ENCODE data around the gene ZC3HAV1. TPM values are rescaled to one million over a fixed set of nuclear protein-coding genes. Genes with fewer than 3 reads are reported as not detected.

Gene ZC3HAV1
- total and polyA plus RNA-seq, 2 of the 4 experiments (the other 2 are of a cell fraction) = 9.9 to 22.4 TPM

DNA sequence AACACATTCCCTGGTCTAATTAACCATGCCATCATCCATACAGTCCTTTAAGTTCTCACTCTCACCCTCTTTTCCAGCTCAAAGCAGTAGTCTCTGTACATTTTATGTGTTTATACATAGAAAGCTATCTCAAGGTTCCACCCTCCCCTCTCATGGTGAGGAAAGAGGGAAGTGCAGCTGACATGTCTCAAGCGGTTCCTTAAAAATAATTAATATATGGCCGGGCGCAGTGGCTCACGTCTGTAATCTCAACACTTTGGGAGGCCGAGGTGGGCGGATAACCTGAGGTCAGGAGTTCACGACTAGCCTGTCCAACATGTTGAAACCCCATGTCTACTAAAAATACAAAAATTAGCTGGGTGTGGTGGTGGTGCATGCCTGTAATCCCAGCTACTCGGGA is 36.7 kb downstream of the ZC3HAV1 start:
- no peak overlapping the region for H2AK5ac ChIP-seq (ENCODE audit: low read depth, low read length)
- no peak overlapping the region for H3K9ac ChIP-seq (ENCODE audit: low read depth, low read length)
- BruUV-seq (replicated peaks) = no TSS peak
- H3K36me3 ChIP-seq (ENCODE audit: control insufficient read depth, insufficient read depth, low read length) = peaks cover 28% of the 10 kb centered on the region
- WGBS, 2 experiments (ENCODE audit: extremely low coverage in 2 of 2, insufficient read length in 1 of 2) = no CpG with 5 or more reads among the region's 8 CpGs
- no peak overlapping the region for H3K4me3 ChIP-seq (ENCODE audit: insufficient read depth, low read depth, low read length)
- H3K27ac ChIP-seq (ENCODE audit: insufficient read depth, low read length) = no peak overlapping the region
- in situ Hi-C loops (cut with MboI; ENCODE audit: low sequenced_read_pairs) = loop anchor here (10.0 kb wide), 1 partner anchor 188 kb away; no protein-coding TSS in a partner anchor
- H2AK9ac ChIP-seq (replicated peaks; ENCODE audit: low read depth, low read length, poor library complexity) = no peak overlapping the region
- no peak overlapping the region for H3K56ac ChIP-seq (ENCODE audit: extremely low read depth, insufficient read depth, low read length)
- H2BK20ac ChIP-seq (ENCODE audit: low read depth, low read length) = no peak overlapping the region
- no peak overlapping the region for H2BK120ac ChIP-seq (ENCODE audit: low read depth, low read length)
- H3K18ac ChIP-seq (ENCODE audit: low read depth, low read length) = no peak overlapping the region
- no peak overlapping the region for H2BK15ac ChIP-seq (ENCODE audit: low read depth, low read length)
- H3K23ac ChIP-seq (ENCODE audit: low read depth, low read length) = no peak overlapping the region
- no peak overlapping the region for H3K4ac ChIP-seq (ENCODE audit: low read depth, low read length)
- no peak for ATAC-seq (ENCODE audit: low read depth)
- no peak overlapping the region for H4K8ac ChIP-seq (ENCODE audit: low read depth in 2 of 2, low read length in 2 of 2)
- DNase-seq = no peak
- dilution Hi-C loops (cut with HindIII; ENCODE audit: low sequenced_read_pairs, unreplicated experiment) = no loop called here
- no peak overlapping the region for H4K5ac ChIP-seq (ENCODE audit: low read depth, low read length)
- H3K27me3 ChIP-seq (ENCODE audit: control insufficient read depth, insufficient read depth, low read length) = no peaks in the 10 kb centered on the region
- POLR2A ChIA-PET (ENCODE audit: unreplicated experiment) = no interaction called here
- no peak overlapping the region for H2AFZ ChIP-seq (replicated peaks; ENCODE audit: low read length, poor library complexity)
- no peak for TF ChIP-seq MAZ (IDR thresholded peaks at IDR 0.05; ENCODE audit: borderline replicate concordance, low read depth, low read length)
- TF ChIP-seq CHD1 (IDR thresholded peaks at IDR 0.05; ENCODE audit: low read depth, low read length) = no peak
- no peak for TF ChIP-seq POLR2A (IDR thresholded peaks at IDR 0.05; ENCODE audit: low read depth, low read length)
- TF ChIP-seq MAFK (IDR thresholded peaks at IDR 0.05; ENCODE audit: low read depth, low read length) = no peak
- TF ChIP-seq, protein P1, sequence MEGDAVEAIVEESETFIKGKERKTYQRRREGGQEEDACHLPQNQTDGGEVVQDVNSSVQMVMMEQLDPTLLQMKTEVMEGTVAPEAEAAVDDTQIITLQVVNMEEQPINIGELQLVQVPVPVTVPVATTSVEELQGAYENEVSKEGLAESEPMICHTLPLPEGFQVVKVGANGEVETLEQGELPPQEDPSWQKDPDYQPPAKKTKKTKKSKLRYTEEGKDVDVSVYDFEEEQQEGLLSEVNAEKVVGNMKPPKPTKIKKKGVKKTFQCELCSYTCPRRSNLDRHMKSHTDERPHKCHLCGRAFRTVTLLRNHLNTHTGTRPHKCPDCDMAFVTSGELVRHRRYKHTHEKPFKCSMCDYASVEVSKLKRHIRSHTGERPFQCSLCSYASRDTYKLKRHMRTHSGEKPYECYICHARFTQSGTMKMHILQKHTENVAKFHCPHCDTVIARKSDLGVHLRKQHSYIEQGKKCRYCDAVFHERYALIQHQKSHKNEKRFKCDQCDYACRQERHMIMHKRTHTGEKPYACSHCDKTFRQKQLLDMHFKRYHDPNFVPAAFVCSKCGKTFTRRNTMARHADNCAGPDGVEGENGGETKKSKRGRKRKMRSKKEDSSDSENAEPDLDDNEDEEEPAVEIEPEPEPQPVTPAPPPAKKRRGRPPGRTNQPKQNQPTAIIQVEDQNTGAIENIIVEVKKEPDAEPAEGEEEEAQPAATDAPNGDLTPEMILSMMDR (conservative IDR thresholded peaks at IDR 0.05; ENCODE audit: low read depth, low read length) = no peak
- TF ChIP-seq MXI1 (IDR thresholded peaks at IDR 0.05; ENCODE audit: borderline replicate concordance, low read depth, low read length) = no peak
- no peak for TF ChIP-seq BHLHE40 (IDR thresholded peaks at IDR 0.05; ENCODE audit: low read depth, low read length)
- TF ChIP-seq CEBPB (IDR thresholded peaks at IDR 0.05; ENCODE audit: low read depth, low read length) = no peak
- TF ChIP-seq RCOR1 (IDR thresholded peaks at IDR 0.05; ENCODE audit: insufficient replicate concordance, low read length) = no peak
- TF ChIP-seq, protein P2, sequence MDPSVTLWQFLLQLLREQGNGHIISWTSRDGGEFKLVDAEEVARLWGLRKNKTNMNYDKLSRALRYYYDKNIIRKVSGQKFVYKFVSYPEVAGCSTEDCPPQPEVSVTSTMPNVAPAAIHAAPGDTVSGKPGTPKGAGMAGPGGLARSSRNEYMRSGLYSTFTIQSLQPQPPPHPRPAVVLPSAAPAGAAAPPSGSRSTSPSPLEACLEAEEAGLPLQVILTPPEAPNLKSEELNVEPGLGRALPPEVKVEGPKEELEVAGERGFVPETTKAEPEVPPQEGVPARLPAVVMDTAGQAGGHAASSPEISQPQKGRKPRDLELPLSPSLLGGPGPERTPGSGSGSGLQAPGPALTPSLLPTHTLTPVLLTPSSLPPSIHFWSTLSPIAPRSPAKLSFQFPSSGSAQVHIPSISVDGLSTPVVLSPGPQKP (IDR thresholded peaks at IDR 0.05; ENCODE audit: borderline replicate concordance, low read depth, low read length) = no peak
- TF ChIP-seq RFX5 (IDR thresholded peaks at IDR 0.05; ENCODE audit: low read depth, low read length) = no peak
- TF ChIP-seq RAD21 (IDR thresholded peaks at IDR 0.05; ENCODE audit: low read length) = no peak
- TF ChIP-seq NFE2L2 (IDR thresholded peaks at IDR 0.05; ENCODE audit: low read depth, low read length) = no peak
- TF ChIP-seq SMC3 (IDR thresholded peaks at IDR 0.05; ENCODE audit: low read depth, low read length) = no peak
- no peak for TF ChIP-seq FOS (IDR thresholded peaks at IDR 0.05; ENCODE audit: low read depth, low read length)
- TF ChIP-seq, protein P3, sequence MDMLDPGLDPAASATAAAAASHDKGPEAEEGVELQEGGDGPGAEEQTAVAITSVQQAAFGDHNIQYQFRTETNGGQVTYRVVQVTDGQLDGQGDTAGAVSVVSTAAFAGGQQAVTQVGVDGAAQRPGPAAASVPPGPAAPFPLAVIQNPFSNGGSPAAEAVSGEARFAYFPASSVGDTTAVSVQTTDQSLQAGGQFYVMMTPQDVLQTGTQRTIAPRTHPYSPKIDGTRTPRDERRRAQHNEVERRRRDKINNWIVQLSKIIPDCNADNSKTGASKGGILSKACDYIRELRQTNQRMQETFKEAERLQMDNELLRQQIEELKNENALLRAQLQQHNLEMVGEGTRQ (IDR thresholded peaks at IDR 0.05; ENCODE audit: low read depth, low read length) = no peak
- H3K9me3 ChIP-seq (ENCODE audit: control insufficient read depth, insufficient read depth, low read length) = peaks cover 2% of the 10 kb centered on the region; the same call in 1 of the 2 replicates
- peaks cover 0 to 3% of the 10 kb centered on the region in 2 experiments; a peak in 1 of 4 replicates for H3K79me1 ChIP-seq (ENCODE audit: low read depth in 1 of 2, low read length in 2 of 2)
- H3K4me1 ChIP-seq (ENCODE audit: control insufficient read depth, insufficient read depth, low read length) = no peaks in the 10 kb centered on the region
- no peak overlapping the region for H4K91ac ChIP-seq (ENCODE audit: insufficient read depth, low read depth, low read length)
- H3K9me1 ChIP-seq (ENCODE audit: insufficient read depth, low read length) = no peaks in the 10 kb centered on the region
- H2BK5ac ChIP-seq (ENCODE audit: low read depth, low read length, poor library complexity, severe bottlenecking) = no peak overlapping the region
- intact Hi-C loops (cut with micrococcal nuclease) = no loop called here
- no peak overlapping the region for H3K14ac ChIP-seq (replicated peaks; ENCODE audit: low read depth, low read length)
- H3K4me2 ChIP-seq (ENCODE audit: low read depth, low read length) = no peak overlapping the region
- CTCF ChIA-PET = no interaction called here
- no peaks in the 10 kb centered on the region for H4K20me1 ChIP-seq (ENCODE audit: insufficient read depth, low read length)
